Measurements from ENCODE around the gene ATF5. TPM values are rescaled to one million over a fixed set of nuclear protein-coding genes. Genes with fewer than 3 reads are reported as not detected.

ATF5 gene
- total RNA-seq, 2 experiments from 2014 or later: 265 to 527 TPM

- Histone ChIP-seq H3K36me3 (ENCODE audit: insufficient read depth, low read length) (no peaks in the 10 kb centered on the region), H3K9me2 (ENCODE audit: insufficient read depth, low read length) (no peaks in the 10 kb centered on the region), H3K4me1 (ENCODE audit: insufficient read depth, low read length, poor library complexity, severe bottlenecking) (peaks cover 9% of the 10 kb centered on the region), H3K9me3 (ENCODE audit: low read length) (no peaks in the 10 kb centered on the region), H3K4me2 (ENCODE audit: low read length) (no peak overlapping the region), H3K79me2 (ENCODE audit: insufficient read depth, low read depth, low read length) (no peaks in the 10 kb centered on the region), H4K20me1 (ENCODE audit: insufficient read depth, low read length) (no peaks in the 10 kb centered on the region), H3K4me3 (ENCODE audit: low read depth, low read length, poor library complexity, severe bottlenecking) (no peak overlapping the region), H2AFZ (ENCODE audit: low read length) (no peak overlapping the region), H3K27ac (ENCODE audit: low read depth, low read length, poor library complexity, severe bottlenecking) (no peak overlapping the region)
- BruUV-seq (replicated peaks): no TSS peak
- CTCF ChIA-PET (ENCODE audit: unreplicated experiment): interaction anchor here (0.5 kb wide), 1 partner anchor 28 kb away, joined by 5 read pairs; no protein-coding TSS in a partner anchor
- TF ChIP-seq CTCF (conservative IDR thresholded peaks at IDR 0.05; ENCODE audit: low read length): no peak
- TF ChIP-seq EZH2phosphoT487 (IDR thresholded peaks at IDR 0.05; ENCODE audit: borderline replicate concordance, low read depth, low read length): no peak
- no peak for DNase-seq (ENCODE audit: low spot score)
- intact Hi-C loops (cut with micrococcal nuclease; ENCODE audit: unreplicated experiment): no loop called here
- POLR2A ChIA-PET: no interaction called here
Measured at GRCh38 chr19:49950956-49951526, 22.0 kb downstream of the ATF5 start.

- Histone ChIP-seq H3K9me3 (ENCODE audit: low read length) (no peaks in the 10 kb centered on the region), H2AFZ (ENCODE audit: low read length) (no peak overlapping the region), H3K4me2 (ENCODE audit: low read length) (no peak overlapping the region), H3K27ac (ENCODE audit: low read depth, low read length, poor library complexity, severe bottlenecking) (no peak overlapping the region), H3K9me2 (ENCODE audit: insufficient read depth, low read length) (no peaks in the 10 kb centered on the region), H3K79me2 (ENCODE audit: insufficient read depth, low read depth, low read length) (no peaks in the 10 kb centered on the region), H3K4me1 (ENCODE audit: insufficient read depth, low read length, poor library complexity, severe bottlenecking) (peaks cover 9% of the 10 kb centered on the region), H4K20me1 (ENCODE audit: insufficient read depth, low read length) (no peaks in the 10 kb centered on the region), H3K36me3 (ENCODE audit: insufficient read depth, low read length) (no peaks in the 10 kb centered on the region), H3K4me3 (ENCODE audit: low read depth, low read length, poor library complexity, severe bottlenecking) (no peak overlapping the region)
- TF ChIP-seq EZH2phosphoT487 (IDR thresholded peaks at IDR 0.05; ENCODE audit: borderline replicate concordance, low read depth, low read length): no peak
- TF ChIP-seq CTCF (conservative IDR thresholded peaks at IDR 0.05; ENCODE audit: low read length): no peak
- POLR2A ChIA-PET: no interaction called here
- intact Hi-C loops (cut with micrococcal nuclease; ENCODE audit: unreplicated experiment): no loop called here
- no TSS peak for BruUV-seq (replicated peaks)
- DNase-seq (ENCODE audit: low spot score): no peak
- CTCF ChIA-PET (ENCODE audit: unreplicated experiment): no interaction called here
Measured at GRCh38 chr19:49951806-49952478, 22.9 kb downstream of the ATF5 start.

- CTCF ChIA-PET (ENCODE audit: unreplicated experiment): no interaction called here
- no peak overlapping the region for H2AFZ ChIP-seq (ENCODE audit: low read length)
- BruUV-seq (replicated peaks): no TSS peak
- H3K79me2 ChIP-seq (ENCODE audit: insufficient read depth, low read depth, low read length): no peaks in the 10 kb centered on the region
- H3K9me3 ChIP-seq (ENCODE audit: low read length): no peaks in the 10 kb centered on the region
- no peak overlapping the region for H3K27ac ChIP-seq (ENCODE audit: low read depth, low read length, poor library complexity, severe bottlenecking)
- TF ChIP-seq EZH2phosphoT487 (IDR thresholded peaks at IDR 0.05; ENCODE audit: borderline replicate concordance, low read depth, low read length): no peak
- no peak for TF ChIP-seq CTCF (conservative IDR thresholded peaks at IDR 0.05; ENCODE audit: low read length)
- no peak overlapping the region for H3K4me2 ChIP-seq (ENCODE audit: low read length)
- no peaks in the 10 kb centered on the region for H3K9me2 ChIP-seq (ENCODE audit: insufficient read depth, low read length)
- H4K20me1 ChIP-seq (ENCODE audit: insufficient read depth, low read length): no peaks in the 10 kb centered on the region
- H3K4me3 ChIP-seq (ENCODE audit: low read depth, low read length, poor library complexity, severe bottlenecking): no peak overlapping the region
- no peaks in the 10 kb centered on the region for H3K36me3 ChIP-seq (ENCODE audit: insufficient read depth, low read length)
- intact Hi-C loops (cut with micrococcal nuclease; ENCODE audit: unreplicated experiment): no loop called here
- H3K4me1 ChIP-seq (ENCODE audit: insufficient read depth, low read length, poor library complexity, severe bottlenecking): peaks cover 9% of the 10 kb centered on the region
- no peak for DNase-seq (ENCODE audit: low spot score)
- POLR2A ChIA-PET: no interaction called here
Measured at GRCh38 chr19:49952479-49952836, 23.5 kb downstream of the ATF5 start.
